HEK293 (cell line): ENCODE data around the gene CCL4.

Source experiments
- CTCF ChIA-PET: fragments of 350-600 bp; formaldehyde crosslinking; extraction: SDS; loops from one replicate; lab custom pipeline; 2021; ENCODE audit warnings: antibody characterized with exemption; lab: Yijun Ruan, JAX
- POLR2A ChIA-PET: fragments of 300-600 bp; formaldehyde crosslinking; extraction: SDS; loops from one replicate; lab custom pipeline; 2020; ENCODE audit warnings: antibody characterized with exemption, inconsistent platforms; lab: Yijun Ruan, JAX
- H3K27ac ChIP-seq: fragments of 200-500 bp; sonication (Bioruptor generic); 2 replicates; pipeline ENCODE4 v1.5.1; 2014; ENCODE audit warnings: low read depth, low read length, control low read depth, inconsistent platforms; ENCODE audit errors: extremely low read depth
- H3K36me3 ChIP-seq, 2 experiments: fragments of 200-500 bp in 1 of 2; sonication (Bioruptor generic) in 1 of 2; 1 replicate in 1 of 2; 2 replicates in 1 of 2; pipeline ENCODE4 v1.5.1; 2014 to 2017; ENCODE audit warnings: inconsistent platforms in 2 of 2, low read length in 2 of 2; ENCODE audit not compliant: control insufficient read depth in 2 of 2, insufficient read depth in 1 of 2
- H3K4me1 ChIP-seq: fragments of 200-500 bp; sonication (Bioruptor generic); 2 replicates; pipeline ENCODE4 v1.5.1; 2014; ENCODE audit warnings: mild to moderate bottlenecking, low read length, inconsistent platforms; ENCODE audit not compliant: control insufficient read depth, insufficient read depth
- H3K4me3 ChIP-seq: 2 replicates; pipeline ENCODE4 v1.5.1; 2011; ENCODE audit warnings: low read depth, mild to moderate bottlenecking, control low read depth, low read length, moderate library complexity
- H3K9me3 ChIP-seq: fragments of 200-500 bp; sonication (Bioruptor generic); 2 replicates; pipeline ENCODE4 v1.5.1; 2014; ENCODE audit warnings: low read depth, low read length, inconsistent platforms; ENCODE audit not compliant: control insufficient read depth, insufficient read depth
- AEBP2 ChIP-seq: fragments of 450-650 bp; formaldehyde crosslinking; IDR thresholded peaks from 2 replicates; pipeline ENCODE4 v1.5.1; 2016; ENCODE audit warnings: missing biosample characterization, missing genetic modification characterization, borderline replicate concordance
- BCL11A ChIP-seq: fragments of 450-650 bp; formaldehyde crosslinking; IDR thresholded peaks from 2 replicates; pipeline ENCODE4 v1.5.1; 2016; ENCODE audit warnings: low read depth, missing biosample characterization, missing genetic modification characterization
- BCL11B ChIP-seq: fragments of 450-650 bp; formaldehyde crosslinking; IDR thresholded peaks from 2 replicates; pipeline ENCODE4 v1.5.1; 2016; ENCODE audit warnings: low read depth, missing biosample characterization, missing genetic modification characterization
- EGR2 ChIP-seq: fragments of 450-650 bp; formaldehyde crosslinking; IDR thresholded peaks from 2 replicates; pipeline ENCODE4 v1.5.1; 2016; ENCODE audit warnings: low read depth, missing biosample characterization, missing genetic modification characterization
- KLF8 ChIP-seq: fragments of 450-650 bp; formaldehyde crosslinking; IDR thresholded peaks from 2 replicates; pipeline ENCODE4 v1.5.1; 2016; ENCODE audit warnings: missing biosample characterization, missing genetic modification characterization
- MZF1 ChIP-seq: fragments of 450-650 bp; formaldehyde crosslinking; IDR thresholded peaks from 2 replicates; pipeline ENCODE4 v1.5.1; 2017; ENCODE audit warnings: missing biosample characterization, missing genetic modification characterization, borderline replicate concordance
- SETDB1 ChIP-seq: IDR thresholded peaks from one replicate; pipeline ENCODE4 v1.6.1; 2017; ENCODE audit warnings: mild to moderate bottlenecking, low read length, moderate library complexity, mixed read lengths; ENCODE audit not compliant: insufficient read length
- YY1 ChIP-seq: fragments of 450-650 bp; formaldehyde crosslinking; IDR thresholded peaks from 2 replicates; pipeline ENCODE4 v1.5.1; 2018; ENCODE audit warnings: missing biosample characterization, missing genetic modification characterization
- ZFP3 ChIP-seq: fragments of 450-650 bp; formaldehyde crosslinking; IDR thresholded peaks from 2 replicates; pipeline ENCODE4 v1.5.1; 2016; ENCODE audit warnings: low read depth, missing biosample characterization, missing genetic modification characterization
- ZNF23 ChIP-seq: fragments of 450-650 bp; formaldehyde crosslinking; IDR thresholded peaks from 2 replicates; pipeline ENCODE4 v1.5.1; 2016; ENCODE audit warnings: missing biosample characterization, missing genetic modification characterization, borderline replicate concordance
- ZNF280C ChIP-seq: fragments of 450-650 bp; formaldehyde crosslinking; IDR thresholded peaks from 2 replicates; pipeline ENCODE4 v1.5.1; 2016; ENCODE audit warnings: missing biosample characterization, missing genetic modification characterization
- ZNF302 ChIP-seq: fragments of 450-650 bp; formaldehyde crosslinking; IDR thresholded peaks from 2 replicates; pipeline ENCODE4 v1.5.1; 2016; ENCODE audit warnings: missing biosample characterization, missing genetic modification characterization, low read depth
- ZNF391 ChIP-seq: fragments of 450-650 bp; formaldehyde crosslinking; IDR thresholded peaks from 2 replicates; pipeline ENCODE4 v1.5.1; 2016; ENCODE audit warnings: low read depth, missing biosample characterization, missing genetic modification characterization, borderline replicate concordance
- ZNF548 ChIP-seq: fragments of 450-650 bp; formaldehyde crosslinking; IDR thresholded peaks from 2 replicates; pipeline ENCODE4 v1.5.1; 2016; ENCODE audit warnings: missing biosample characterization, missing genetic modification characterization
- ZNF558 ChIP-seq: fragments of 450-650 bp; formaldehyde crosslinking; IDR thresholded peaks from 2 replicates; pipeline ENCODE4 v1.5.1; 2016; ENCODE audit warnings: missing biosample characterization, missing genetic modification characterization
- ZNF704 ChIP-seq: fragments of 450-650 bp; formaldehyde crosslinking; IDR thresholded peaks from 2 replicates; pipeline ENCODE4 v1.5.1; 2016; ENCODE audit warnings: missing biosample characterization, missing genetic modification characterization
- ZNF707 ChIP-seq: fragments of 450-650 bp; formaldehyde crosslinking; IDR thresholded peaks from 2 replicates; pipeline ENCODE4 v1.5.1; 2016; ENCODE audit warnings: missing biosample characterization, missing genetic modification characterization
- ZNF747 ChIP-seq: fragments of 450-650 bp; formaldehyde crosslinking; IDR thresholded peaks from 2 replicates; pipeline ENCODE4 v1.5.1; 2016; ENCODE audit warnings: missing biosample characterization, missing genetic modification characterization
- TF ChIP-seq, protein P1 (sequence below): fragments of 450-650 bp; formaldehyde crosslinking; IDR thresholded peaks from 2 replicates; pipeline ENCODE4 v1.5.1; 2017; ENCODE audit warnings: missing biosample characterization, missing genetic modification characterization
- TF ChIP-seq, protein P2 (sequence below): fragments of 450-650 bp; formaldehyde crosslinking; conservative IDR thresholded peaks from 2 replicates; pipeline ENCODE4 v1.5.1; 2016; ENCODE audit warnings: low read depth, missing biosample characterization, missing genetic modification characterization

Gene CCL4

DNA sequence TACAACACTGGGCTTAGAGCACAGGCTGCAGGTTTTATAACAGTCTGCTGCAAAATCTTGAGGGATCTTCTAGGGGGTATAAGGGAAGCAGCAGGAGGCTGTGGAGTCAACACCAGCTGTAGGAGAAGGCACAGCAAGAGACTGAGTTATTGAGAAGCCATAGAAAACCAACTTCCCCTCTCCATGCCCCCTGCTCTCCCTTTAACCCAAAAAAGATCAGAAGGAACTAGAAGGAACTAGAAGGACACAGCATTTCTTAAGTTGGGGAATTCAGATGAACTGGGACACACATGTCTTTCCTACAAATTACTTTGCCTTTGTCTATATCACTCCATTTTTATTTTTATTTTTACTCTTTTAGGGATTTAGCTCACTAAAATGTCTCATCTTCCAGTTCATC lies 45.7 kb upstream of the CCL4 start:
- Histone ChIP-seq H3K4me3 (no peak overlapping the region), H3K9me3 (no peaks in the 10 kb centered on the region), H3K36me3 (no peaks in the 10 kb centered on the region), H3K27ac (no peak overlapping the region), H3K4me1 (no peaks in the 10 kb centered on the region)
- CTCF ChIA-PET: interaction anchor here (0.6 to 6.1 kb wide), 5 partner anchors 14 to 110 kb away, joined by 3 to 42 read pairs (median 3); no protein-coding TSS in a partner anchor
- no peak for TF ChIP-seq ZNF302
- TF ChIP-seq ZNF548 (tag by site-specific recombination): no peak
- TF ChIP-seq AEBP2 (tag by site-specific recombination): no peak
- no peak for TF ChIP-seq ZNF747 (tag by site-specific recombination)
- TF ChIP-seq EGR2: no peak
- no peak for TF ChIP-seq ZNF558 (tag by site-specific recombination)
- TF ChIP-seq, protein P1, sequence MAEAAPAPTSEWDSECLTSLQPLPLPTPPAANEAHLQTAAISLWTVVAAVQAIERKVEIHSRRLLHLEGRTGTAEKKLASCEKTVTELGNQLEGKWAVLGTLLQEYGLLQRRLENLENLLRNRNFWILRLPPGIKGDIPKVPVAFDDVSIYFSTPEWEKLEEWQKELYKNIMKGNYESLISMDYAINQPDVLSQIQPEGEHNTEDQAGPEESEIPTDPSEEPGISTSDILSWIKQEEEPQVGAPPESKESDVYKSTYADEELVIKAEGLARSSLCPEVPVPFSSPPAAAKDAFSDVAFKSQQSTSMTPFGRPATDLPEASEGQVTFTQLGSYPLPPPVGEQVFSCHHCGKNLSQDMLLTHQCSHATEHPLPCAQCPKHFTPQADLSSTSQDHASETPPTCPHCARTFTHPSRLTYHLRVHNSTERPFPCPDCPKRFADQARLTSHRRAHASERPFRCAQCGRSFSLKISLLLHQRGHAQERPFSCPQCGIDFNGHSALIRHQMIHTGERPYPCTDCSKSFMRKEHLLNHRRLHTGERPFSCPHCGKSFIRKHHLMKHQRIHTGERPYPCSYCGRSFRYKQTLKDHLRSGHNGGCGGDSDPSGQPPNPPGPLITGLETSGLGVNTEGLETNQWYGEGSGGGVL (tag by site-specific recombination): no peak
- no peak for TF ChIP-seq YY1 (tag by site-specific recombination)
- no peak for TF ChIP-seq ZNF391 (tag by site-specific recombination)
- TF ChIP-seq ZNF704 (tag by site-specific recombination): no peak
- TF ChIP-seq ZFP3 (tag by site-specific recombination): no peak
- TF ChIP-seq ZNF707: no peak
- POLR2A ChIA-PET: no interaction called here

DNA sequence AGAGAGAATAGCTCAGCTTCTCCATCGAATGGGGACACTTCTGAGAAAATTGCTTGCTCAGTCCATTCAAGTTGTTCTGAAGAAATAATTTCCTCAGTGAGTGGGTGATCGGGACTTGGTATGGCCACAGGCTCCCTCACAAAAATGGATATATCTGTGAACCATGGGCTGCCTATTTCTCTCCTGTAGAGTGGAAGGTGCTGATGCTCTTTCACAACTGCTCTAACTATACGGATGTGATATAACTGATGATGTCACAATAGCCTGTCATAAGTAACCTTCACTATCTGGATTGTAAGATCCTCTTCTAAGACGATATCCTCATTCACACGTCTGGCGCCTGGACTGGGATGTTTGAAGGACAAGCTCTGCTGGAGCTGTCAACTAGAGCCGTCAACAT lies 44.2 kb upstream of the CCL4 start:
- Histone ChIP-seq H3K27ac (no peak overlapping the region), H3K36me3 (no peaks in the 10 kb centered on the region), H3K4me3 (no peak overlapping the region), H3K4me1 (no peaks in the 10 kb centered on the region), H3K9me3 (no peaks in the 10 kb centered on the region)
- CTCF ChIA-PET: interaction anchor here (1.0 to 6.1 kb wide), 2 partner anchors 13 to 89 kb away, joined by 4 to 42 read pairs; no protein-coding TSS in a partner anchor
- no peak for TF ChIP-seq ZNF280C (tag by site-specific recombination)
- no peak for TF ChIP-seq KLF8 (tag by site-specific recombination)
- no peak for TF ChIP-seq ZNF23 (tag by site-specific recombination)
- TF ChIP-seq BCL11B (tag by site-specific recombination): no peak
- no peak for TF ChIP-seq SETDB1
- TF ChIP-seq, protein P2, sequence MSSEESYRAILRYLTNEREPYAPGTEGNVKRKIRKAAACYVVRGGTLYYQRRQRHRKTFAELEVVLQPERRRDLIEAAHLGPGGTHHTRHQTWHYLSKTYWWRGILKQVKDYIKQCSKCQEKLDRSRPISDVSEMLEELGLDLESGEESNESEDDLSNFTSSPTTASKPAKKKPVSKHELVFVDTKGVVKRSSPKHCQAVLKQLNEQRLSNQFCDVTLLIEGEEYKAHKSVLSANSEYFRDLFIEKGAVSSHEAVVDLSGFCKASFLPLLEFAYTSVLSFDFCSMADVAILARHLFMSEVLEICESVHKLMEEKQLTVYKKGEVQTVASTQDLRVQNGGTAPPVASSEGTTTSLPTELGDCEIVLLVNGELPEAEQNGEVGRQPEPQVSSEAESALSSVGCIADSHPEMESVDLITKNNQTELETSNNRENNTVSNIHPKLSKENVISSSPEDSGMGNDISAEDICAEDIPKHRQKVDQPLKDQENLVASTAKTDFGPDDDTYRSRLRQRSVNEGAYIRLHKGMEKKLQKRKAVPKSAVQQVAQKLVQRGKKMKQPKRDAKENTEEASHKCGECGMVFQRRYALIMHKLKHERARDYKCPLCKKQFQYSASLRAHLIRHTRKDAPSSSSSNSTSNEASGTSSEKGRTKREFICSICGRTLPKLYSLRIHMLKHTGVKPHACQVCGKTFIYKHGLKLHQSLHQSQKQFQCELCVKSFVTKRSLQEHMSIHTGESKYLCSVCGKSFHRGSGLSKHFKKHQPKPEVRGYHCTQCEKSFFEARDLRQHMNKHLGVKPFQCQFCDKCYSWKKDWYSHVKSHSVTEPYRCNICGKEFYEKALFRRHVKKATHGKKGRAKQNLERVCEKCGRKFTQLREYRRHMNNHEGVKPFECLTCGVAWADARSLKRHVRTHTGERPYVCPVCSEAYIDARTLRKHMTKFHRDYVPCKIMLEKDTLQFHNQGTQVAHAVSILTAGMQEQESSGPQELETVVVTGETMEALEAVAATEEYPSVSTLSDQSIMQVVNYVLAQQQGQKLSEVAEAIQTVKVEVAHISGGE: no peak
- no peak for TF ChIP-seq BCL11A (tag by site-specific recombination)
- TF ChIP-seq MZF1: no peak
- POLR2A ChIA-PET: no interaction called here
